GM21447 (cell line): ENCODE results near the gene SORCS1.

Experiments used
- ATAC-seq: cut with Tn5 transposase; IDR thresholded peaks from one replicate; pipeline ENCODE4 v1.9.1; 2021; ENCODE audit not compliant: unreplicated experiment

Gene SORCS1

DNA sequence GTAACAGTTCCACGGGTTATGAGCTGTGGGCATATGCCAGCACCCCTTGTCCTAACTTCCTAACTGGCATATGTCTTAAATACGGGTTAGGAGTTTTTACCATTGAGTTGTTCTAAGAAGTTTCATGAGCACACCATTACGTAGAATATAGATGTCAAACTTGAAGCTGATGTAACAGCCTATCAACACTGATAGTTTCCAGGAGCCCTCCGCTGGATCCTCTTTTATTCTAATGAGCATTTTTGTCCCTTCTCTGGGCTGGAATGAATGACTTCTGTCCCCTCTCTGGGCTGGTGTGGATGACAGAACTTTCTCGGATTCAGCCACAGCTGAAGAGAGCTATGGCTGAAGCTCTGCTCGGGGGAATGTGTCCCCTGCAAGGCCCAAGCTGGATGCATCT is 256.3 kb downstream of the SORCS1 start:
- ATAC-seq, result no peak

DNA sequence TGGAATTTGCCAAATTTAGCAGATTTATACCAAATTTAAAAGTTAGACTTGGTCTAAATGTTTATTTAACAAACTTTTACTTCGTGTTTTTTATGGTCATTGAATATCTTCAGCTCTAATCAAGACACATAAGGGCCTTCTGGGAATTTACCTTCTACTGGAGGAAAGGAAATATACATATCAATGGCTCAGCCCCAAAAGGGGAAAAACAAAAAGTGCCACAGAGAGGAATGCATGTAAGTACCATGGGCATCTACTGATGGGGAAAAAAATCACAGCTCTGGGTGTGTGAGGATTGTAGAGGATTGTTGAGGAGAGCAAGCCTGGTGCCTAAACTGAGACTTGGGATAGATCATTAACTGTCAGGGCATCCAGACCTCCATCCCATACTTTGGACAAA is 260.3 kb downstream of the SORCS1 start:
- ATAC-seq, result no peak

DNA sequence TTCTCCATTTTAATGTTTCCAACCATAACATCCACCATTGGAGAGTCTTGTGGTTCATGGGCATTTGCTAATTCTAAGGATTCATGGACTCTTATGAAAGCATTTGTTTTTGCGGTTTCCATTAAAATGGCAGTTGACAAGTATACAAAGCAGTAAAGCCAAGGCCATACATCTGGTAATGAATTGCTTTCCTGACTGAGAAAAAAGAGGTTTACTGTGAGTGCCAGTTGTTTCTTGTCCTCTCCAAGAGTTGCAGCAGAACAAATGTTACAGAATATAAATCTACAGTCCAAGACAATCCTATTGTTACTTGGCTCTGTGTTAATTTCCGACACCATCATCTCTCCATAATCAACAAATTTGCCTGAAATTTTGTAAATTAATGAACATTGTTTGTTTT is 261.3 kb downstream of the SORCS1 start:
- ATAC-seq, result no peak

DNA sequence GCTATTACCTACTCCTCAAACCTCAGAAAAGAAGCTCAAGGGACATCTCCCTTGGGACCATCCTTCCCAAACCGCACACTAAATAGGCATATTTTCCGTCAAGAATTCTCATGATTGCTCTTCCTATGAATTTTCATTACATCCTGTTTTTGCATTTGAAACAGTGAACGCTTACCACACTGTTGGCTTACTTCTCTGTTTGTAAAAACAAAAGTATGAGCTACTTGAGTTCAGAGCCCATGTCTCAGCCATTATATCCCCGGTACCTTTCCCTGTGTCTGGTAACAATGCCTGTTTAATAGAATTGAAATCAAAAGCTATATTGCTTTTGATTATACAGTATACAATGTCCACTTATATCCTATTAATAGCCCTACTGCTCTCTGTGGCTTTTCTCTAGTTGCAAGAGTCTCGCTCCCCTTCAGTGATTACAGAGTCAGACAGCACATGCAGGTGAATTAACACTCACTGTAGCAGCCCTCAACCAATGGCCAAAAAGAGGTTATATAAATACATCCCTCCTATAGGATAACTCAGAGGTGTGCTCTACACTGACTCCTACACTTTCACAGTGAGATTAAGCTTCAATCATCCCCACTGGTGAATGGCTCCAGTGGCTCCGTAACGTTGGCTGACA is 264.4 kb downstream of the SORCS1 start:
- ATAC-seq, result no peak

DNA sequence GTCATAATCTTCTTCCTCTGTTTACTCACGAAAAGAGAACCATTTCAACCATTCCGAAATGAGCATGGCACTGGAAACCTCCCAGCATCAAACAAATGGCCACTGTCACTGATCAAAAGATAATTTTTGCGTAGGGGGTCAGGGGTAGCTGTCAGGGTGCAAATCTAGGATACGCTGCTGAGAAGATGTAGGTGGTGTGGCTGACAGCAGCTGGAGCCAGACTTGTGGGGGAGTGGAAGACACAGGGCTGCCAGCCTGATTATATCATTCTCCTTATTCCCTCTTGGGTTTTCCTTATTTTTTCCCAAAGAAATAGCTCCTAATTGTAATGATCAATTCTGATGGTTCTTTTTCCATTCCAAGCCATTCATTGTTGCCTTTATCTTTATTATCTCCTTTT is 266.1 kb downstream of the SORCS1 start:
- ATAC-seq, result no peak

DNA sequence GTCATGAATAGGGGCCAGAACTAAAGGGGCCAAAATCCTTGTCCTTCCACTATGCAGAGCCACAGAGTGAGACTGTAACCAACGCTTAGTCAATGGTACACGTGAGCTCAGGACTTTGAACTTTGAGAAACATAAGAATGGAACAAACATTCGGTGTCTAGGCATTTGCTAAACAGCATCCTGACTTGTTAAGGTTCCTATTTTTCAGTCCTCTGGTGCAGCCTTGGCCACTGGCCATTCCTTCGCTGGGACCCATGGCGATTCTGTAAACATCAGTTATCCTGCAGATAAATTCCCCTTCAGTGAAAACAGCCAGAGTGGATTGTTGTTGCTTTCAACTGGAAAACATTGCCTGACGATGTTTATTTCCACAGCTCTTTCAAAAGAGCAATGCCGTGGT is 266.8 kb downstream of the SORCS1 start:
- no peak for ATAC-seq

DNA sequence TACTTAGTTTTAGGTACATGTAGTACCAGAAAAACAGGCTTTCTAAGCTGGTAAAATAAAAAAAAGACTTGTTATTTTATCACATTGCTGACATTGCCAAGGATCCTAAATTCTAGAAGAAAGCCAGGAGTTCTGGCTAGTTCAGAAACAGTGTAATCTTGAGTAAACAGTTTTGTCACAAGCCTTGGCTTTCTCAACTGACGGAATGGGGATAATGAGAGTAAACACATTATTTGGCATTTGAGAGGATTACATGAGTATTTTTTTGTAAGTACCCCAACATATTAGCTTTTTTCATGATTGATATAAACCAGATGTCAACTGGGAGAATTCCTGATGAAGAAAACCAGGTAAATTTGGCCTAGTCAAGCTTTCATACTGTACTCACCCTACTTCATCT is 269.8 kb downstream of the SORCS1 start:
- no peak for ATAC-seq

DNA sequence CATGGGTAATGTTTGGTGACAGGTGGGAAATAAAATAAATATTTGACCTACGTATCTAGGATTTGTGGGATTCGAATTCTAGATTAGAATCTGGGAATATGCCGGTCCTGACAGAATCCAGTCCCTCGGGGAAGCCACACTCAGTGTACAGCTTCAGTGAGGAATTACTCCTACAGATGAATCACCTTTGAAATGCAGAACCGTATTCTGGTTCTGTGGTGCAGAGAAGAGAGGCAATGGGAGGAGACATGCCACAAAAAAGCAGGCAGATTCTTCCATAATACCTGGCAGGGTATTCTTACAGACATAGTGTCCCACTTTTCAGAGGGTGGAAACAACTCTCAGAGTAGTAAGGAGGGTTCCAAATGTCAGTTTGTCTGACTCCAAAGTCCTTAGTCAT is 286.9 kb downstream of the SORCS1 start:
- ATAC-seq, result no peak

DNA sequence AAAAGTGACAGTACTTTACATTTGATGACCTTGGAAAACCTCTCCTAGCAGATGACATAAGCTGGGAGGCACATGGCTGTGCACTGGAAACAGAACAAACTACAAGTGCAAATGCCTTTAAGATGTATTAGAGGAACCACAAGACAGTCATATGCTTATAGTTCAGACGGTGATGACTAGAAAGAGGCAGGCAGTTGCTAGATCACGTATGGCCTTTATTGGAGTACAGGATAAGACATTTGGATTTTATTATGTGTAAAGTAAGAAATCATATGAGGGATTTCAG is 290.0 kb downstream of the SORCS1 start:
- no peak for ATAC-seq

DNA sequence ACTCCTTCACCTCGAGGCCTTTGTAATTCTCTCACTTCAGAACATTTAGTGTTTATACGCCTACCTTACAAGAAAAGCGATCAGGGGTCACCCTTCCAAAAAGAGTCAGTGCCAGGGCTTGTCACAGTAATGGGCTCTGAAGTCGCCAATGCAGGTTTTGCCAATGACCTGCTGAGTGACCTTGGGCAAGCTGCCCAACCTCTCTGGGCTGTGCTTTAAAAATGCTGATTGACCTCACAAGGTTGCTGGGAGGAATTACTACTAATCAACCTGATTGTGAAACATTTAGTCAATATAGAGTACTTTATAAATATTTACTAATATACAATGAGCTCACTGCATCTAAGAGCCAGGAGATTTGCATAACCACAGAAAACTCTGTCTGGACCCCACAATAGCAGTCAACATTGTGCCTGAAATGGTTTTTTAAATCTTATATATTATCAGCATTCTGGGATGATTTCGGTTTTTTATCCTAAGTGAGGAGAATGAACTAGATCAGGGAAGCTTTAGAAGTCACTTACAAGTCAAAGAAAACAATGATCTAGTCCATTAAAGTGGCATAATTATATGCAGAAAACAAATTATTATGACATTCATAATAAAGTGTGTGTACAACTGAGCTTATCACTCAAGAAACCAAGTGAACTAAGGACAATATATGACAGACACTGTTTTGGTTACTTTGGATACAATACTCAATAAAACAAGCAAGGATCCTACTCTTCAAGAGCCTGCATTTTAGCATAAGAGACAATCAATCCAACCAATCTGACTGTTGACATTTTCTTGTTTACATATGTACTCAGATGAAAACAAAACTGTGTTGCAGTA is 290.5 kb downstream of the SORCS1 start:
- ATAC-seq, result no peak

DNA sequence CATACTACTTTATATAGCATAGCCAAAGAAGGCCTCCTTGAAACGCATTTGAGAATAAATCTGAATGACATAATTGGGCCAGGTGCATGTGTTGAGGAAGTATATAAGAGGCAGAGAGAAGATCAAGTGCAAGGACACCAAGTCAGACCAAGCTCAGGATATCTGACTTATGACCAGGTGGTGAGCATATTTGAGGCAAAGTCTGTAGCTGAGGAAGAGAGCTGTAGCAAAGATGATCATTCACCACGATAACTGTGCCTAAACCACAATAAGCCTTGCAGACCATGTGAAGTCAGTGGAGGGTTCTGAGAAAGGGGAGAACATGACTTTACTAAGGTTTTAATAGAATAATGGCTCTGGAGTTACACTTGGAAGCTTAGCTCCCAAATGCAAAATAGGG is 292.3 kb downstream of the SORCS1 start:
- no peak for ATAC-seq

DNA sequence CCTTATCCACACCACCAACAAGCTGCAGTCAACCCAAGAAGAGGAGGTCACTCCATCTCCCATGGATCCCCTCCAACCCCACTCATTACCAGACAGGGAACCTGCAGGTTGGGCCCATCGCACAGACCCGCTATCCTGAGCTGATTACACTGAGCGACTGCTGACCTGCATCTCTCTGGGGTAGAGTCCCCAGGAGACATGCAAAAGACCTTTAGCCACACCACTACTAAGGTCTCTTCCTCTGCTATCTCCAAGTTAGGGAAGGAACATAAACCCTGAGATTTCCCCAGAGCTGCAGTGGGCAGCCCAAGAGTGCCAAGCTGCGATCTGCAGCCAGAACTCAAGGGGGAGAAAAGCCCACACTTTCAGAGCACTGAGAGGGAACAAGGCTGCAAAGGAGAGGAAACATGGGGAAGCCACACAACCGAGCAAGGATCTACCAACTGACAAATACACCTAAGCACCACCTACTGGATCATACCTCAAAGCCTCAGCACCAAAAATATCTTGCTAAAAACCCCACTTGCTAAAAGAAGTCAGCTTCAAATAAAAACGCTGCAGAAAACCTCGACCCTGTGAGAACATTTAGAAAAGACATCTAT is 298.2 kb downstream of the SORCS1 start:
- ATAC-seq, result peak; percentile 57

DNA sequence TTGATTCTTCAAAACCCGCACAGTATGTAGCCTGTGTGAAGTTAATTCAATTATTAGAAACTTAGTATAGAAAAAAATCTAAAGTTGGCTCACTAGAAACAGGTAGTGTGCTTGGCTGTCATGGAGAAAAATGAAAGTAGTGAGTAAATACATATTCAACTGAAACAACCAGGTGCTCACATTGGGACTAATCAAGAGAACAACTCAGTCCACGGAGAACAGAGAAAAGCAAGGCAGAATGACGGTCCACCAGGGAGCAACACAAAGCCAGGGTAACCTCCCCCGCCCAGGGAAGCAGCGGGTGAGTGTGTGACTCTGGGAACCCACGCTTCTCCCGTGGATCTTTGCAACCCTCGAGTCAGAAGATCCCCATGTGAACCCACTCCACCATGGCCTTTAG is 300.5 kb downstream of the SORCS1 start:
- ATAC-seq, result no peak

DNA sequence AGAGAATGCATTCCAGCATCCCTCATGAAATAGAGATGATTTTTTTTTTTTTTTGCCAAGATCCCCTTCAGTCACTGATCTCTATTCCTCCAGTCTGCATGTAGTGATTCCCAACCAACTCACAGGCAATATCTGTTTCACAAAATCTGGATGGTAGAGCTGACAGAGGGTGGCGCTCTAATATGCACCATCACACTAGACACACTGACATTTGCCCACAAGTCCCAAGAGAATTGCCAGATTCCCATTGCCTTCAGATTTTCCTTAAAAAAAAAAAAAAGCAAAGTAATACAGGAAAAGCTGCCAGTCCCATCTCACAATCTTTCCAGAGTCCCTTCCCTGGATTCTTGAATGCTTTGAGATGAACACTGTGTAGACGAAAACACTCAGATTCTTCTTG is 301.0 kb downstream of the SORCS1 start:
- no peak for ATAC-seq

DNA sequence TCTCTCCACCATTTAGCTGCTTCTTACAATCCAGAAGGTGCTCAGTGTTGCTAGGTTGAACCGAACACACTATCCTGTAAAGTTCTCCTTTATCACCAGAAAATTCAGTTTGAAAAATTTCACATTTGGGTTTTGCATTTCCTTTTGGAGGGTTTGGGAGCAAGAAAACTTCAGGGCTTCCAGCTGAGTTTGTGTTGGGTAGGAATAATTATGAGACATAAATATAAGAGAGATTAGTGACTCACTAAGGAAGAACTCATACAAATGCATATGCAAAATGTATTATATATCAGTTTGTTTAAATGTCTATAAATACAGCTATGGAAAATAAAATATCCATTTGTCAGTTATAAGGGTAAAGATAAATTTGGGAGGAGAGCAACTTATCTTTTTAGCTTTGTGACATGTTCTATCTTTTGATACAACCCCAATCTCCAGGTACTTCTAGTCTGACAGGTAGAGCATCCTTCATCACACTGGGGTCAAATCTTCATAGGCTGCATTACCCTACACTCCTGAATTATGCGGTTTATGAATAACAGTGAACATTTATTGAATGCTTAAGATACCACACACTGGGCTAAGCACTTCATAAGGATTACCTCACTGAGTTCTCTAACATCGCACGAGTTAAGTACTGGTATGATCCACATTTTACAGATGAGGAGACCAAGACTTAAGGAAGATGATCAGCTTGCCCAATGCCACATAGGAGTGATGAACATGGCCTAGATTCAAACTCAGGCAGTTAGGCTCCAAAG is 304.4 kb downstream of the SORCS1 start:
- ATAC-seq, result no peak

DNA sequence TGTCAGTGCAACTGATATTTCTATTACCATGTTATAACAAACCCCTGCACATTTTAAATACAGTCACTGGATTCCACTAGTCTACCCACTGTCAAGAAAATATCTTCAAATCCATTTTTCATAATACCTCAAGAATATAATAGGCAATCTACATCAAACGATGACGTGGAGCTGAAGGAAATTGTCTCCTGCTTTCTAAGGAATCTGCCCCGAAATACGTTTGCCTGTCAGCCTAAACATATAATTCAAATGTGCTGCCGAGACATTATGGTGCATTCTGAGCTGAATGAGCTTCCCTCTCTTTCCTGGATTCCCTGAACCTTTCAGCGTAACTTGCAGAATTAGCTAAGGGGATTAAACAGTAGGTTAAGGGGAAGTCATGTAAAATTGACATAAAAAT is 306.8 kb downstream of the SORCS1 start:
- no peak for ATAC-seq

DNA sequence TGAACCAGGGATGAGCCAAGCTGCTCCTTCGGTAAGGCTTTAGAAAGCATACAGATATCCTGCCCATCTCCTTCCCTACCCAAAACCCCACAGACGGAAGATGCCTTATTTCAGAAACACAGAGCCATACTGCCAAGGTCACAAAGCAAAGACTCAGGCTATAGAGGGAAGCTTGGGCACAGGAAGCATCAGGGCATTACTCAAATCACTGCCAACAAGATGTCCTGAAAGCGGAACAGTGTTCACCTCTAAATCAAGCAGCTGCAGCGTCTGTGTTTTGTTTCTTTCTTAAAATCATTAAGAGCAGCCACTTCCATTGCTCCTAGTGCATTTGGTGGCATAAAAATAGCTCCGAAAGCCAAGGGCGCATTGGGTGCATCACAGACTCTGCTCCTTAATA is 307.3 kb downstream of the SORCS1 start:
- no peak for ATAC-seq

DNA sequence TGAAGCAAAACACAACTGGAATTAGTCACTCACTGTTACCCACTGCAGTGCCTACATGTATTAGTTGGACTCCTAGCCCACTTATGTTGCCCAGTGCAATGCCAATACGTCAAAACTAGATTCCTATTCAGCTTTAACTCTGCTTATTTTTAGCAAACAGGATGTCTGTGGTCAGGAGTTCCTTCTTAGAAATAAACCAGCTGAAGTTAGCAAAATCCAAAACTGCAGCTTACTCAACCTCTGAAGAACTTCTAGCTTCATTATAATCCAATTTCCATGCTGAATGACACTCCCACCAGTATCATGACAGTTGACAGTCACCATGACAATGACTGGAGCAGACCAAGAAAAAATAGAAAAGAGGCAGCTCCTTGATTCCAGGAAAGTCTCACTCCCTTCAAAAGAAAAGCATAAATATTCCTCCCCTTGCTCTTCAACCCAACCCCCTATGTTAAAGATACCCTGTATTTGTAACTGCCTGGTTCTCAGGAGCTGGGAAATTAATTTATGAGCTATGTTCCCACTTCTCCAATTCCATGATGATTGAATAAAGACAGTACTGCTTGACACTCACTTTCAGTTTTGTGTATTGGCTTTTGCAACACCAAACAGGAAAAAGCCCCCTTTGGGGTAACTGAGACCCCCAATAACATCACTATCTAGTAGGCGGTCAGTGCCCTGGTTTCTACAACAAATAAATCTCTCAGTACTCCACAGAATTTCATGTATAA is 327.4 kb downstream of the SORCS1 start:
- peak; percentile 97 for ATAC-seq

DNA sequence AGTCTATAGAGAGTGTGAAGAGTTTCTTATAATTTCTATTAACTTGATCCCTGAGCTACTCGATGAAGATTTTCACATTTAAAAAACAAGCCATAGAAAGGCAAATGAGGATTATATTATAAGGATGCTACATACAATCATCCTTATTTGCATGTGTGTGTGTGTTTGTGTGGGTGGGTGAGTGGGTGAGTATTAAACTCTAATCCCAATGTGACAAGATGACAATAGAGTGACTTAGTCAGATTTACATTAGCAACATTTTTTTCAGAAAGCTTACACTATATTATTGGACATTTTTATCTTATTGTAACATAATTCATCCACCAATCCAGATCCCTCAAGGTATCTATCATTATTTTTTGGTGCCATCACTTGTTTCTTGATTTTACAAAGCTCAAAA is 331.7 kb downstream of the SORCS1 start:
- ATAC-seq, result no peak

DNA sequence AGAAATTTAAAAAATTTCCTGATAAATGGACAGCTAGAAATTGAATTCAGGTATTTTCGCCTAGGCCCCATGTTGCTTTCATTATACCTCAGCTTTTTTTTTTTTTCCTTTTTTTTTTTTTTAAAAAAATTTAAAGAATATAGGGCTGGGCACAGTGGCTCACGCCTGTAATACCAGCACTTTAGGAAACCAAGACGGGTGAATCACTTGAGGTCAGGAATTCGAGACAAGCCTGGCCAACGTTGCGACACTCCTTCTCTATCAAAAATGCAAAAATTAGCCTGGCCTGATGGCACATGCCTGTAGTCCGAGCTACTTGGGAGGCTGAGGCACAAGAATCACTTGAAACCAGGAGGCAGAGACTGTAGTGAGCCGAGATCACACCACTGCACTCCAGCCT is 334.0 kb downstream of the SORCS1 start:
- no peak for ATAC-seq

DNA sequence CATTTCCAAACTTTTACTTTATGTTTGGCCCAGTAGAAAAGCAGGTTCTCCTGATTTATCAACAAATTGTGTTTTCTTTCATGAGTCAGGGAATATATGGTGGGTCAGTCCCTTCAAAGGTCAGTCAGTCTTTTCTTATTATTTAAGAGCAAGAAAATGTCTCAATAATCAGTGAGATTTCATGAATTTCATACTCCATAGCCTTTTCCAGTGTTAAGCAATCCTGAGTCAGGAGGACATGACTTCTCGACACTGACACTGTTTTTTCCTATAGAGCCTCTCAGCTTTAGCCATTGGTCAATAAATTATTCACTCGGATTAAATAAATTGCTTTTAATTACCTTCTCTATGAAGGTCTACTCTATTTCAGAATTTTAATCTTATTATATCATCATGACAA is 334.5 kb downstream of the SORCS1 start:
- ATAC-seq, result no peak
